Nucleus accumbens (tissue), 56 donors: ENCODE measurements around the gene RIT2.
"Not testable (repeated sequence)": the region's sequence is repeated elsewhere in the genome, so short reads cannot be mapped to it uniquely, and the experiment has no call there.

Experiments used
- DNase-seq, 56 donors: peaks; one replicate each; lab custom pipeline; 2025; lab: John Stamatoyannopoulos, UW

RIT2 gene

DNA sequence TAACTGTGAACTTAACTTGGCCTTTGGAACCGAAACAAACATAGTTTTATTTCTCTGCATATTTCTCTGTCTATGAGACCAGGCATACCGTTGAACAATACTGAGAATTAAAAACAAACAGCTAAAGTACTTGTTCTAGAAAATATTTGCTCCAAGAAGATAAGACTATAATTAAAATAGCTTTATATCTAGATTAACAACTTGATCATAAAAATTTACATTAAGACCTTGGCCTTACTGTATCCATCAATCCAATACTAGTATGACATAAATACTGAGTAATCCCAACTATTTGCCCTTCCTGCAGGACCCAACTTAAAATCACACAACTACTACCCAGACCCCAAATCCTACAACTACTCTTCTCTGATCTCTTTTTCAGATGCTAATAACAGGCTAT is 260.9 kb downstream of the RIT2 start:
- no peak for DNase-seq

DNA sequence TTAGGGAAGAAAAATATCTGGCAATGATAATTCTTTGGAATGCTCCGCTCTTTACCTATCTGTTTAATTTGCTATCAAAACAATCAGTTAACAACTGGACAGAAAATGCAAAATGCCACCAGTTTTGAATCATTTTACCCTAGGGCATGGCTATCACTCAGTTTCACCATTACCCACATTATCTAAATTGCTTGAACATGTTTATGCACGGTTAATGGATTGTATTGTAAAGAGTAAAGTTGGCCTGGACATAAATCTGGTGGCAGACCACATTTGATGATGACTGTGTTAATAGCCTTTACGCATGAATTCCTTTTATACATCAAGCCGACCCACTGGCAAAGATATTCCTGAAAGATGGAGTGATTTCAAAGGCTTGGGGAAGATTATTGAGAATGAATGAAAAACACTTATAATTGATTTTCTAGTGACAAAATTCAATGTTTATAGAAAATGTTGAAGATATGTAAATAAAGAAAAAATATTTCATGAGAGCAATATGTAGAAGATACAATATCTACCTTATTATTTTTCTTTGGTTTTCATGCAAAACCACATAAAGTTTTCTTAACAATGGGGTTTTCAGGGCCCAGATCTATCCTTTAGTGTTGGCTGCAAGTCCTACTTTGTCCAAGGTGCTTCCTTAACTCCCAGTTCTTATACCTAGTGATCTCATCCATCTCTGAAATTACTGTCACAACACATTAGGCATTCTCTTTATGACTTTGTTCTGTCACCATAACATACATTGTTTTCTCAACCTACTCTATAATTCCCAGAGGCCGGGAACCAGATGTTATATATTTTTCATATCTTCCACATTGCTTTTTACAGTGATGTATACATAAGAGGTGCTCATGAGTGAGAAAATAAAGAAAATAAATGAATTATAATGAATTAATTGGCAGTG is 265.1 kb downstream of the RIT2 start:
- no peak for DNase-seq

DNA sequence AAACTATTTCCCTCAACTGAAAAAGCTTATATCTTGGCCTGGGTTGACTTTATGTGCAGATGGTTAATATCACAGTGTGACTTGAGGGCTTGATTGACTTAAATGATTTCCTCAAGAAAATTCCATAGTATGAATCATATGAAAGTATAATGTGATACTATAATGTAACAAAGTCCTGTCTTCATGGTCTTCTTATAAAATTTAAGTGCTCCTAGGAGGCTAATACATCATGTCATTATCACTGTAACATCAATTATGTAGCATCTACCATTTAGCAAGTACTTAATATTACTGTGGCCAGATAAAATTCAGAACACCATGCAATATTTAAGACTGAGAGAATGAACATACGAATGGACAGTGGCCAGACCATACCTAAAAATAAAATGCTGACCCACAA is 276.1 kb downstream of the RIT2 start:
- no peak for DNase-seq

DNA sequence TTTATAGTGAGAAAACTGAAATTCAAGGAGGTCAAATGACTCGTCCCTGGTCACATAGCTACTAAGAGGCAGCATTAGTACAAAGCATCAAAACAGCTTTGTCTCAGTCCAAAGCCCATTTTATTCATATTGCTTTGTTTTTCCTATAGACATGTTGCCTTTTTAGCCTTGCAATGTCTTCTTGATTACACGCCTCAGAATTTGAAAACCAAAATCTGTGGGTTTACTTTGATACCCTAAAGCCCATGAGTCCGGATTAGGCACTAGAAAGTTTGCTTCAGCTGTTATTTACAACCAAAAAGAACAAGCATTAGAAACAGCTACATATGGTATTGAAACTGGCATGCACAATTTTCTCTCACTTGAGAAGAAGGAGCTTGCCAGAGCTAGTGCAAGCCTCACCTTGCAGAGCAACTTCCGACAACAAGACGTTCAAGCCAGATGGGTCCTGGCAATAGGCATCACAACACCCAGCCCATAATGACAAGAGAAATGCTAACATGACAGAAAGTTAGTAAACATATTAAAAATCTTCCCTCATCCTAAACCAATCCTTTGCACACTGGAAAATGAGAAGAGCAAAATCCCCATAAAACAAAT is 276.8 kb downstream of the RIT2 start:
- no peak for DNase-seq

DNA sequence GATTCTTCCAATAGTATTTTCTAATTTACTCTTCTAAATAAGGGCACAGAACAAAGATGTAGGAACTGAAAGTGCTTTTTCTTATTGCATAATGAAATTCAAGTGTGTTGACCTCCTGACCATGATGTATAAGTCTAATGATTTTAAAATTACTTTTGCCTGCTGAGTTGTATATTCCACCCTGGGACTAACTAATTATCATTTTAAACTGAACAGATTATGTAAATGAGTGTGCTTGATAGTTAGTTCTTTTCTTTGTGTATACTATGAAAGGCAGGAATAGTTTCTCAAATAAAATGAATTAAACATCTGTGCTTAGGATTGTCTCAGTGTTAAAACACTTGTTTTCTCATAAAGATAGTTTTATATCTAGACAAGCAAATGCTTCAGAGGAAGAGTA is 284.5 kb downstream of the RIT2 start:
- DNase-seq, result no peak

DNA sequence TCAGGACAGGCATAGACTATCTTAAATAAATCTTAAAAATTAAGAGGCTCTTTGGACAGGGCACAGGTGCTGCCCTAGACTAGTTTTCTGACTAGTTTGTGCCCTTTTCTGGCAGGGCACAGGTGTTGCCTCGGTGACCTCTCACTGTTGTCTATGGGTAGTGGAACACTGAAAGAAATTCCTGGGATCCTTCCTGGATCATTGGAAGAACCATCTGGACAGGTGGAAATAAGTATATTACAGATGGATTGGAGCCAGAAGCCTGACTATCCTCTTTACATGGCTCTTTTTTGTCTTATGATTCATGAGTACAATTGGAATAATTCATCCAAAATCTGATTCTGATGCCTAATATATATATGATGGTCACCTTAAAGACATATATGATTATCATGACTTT is 286.6 kb downstream of the RIT2 start:
- DNase-seq, result no peak

DNA sequence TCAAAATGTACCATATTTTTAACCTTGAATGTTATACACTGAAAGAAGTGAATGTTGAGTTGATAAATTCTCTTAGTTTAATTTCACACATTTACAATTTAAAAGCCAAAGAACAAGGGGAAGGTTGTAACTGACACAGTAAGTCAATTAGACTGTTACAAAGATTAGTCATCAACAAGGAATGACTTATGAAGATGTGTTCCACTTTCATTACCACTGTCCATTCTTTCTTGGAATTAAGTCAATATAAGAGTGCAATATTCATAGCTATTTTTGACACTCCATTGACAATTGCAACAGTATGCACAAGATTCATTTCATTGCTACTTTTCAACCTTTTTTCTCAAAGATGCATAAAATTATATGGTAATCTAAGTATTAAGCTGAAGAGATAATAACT is 291.3 kb downstream of the RIT2 start:
- DNase-seq, result no peak

DNA sequence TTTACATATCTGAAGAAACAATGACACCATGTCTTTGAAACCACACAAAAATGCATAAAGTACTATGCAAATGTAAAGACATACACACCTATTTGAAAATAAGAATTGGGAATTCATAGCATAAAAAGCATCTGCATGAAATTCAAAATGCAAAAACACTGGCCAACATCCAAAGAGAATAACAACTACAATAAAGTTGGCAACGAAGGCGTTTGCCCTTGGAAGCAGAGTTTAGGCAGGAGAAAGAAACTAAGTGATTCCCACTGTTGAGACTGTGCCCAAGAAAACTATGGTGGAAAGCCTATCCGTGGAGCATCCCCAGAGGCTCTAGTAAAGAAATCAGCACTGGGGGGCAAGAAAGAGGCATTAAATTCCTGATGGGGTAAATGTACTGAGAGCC is 292.8 kb downstream of the RIT2 start:
- no peak for DNase-seq

DNA sequence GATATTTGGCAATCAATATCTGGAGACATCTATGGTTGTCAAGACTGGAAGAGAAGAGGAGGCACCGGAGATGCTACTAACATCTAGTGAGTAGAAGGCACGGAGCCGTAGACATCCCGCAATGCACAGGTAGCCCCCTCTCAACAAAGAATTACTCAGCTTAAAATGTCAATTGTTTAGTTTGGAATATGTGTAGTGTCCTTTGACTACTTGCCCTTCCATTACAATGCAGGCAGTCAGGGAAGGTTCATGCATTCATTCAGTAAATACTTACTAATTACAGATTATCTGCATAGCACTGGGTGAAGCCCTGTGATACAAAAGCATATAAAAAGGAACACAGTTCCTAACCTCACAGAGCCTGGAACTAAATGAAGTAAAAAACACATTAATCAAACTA is 294.0 kb downstream of the RIT2 start:
- DNase-seq, result no peak

DNA sequence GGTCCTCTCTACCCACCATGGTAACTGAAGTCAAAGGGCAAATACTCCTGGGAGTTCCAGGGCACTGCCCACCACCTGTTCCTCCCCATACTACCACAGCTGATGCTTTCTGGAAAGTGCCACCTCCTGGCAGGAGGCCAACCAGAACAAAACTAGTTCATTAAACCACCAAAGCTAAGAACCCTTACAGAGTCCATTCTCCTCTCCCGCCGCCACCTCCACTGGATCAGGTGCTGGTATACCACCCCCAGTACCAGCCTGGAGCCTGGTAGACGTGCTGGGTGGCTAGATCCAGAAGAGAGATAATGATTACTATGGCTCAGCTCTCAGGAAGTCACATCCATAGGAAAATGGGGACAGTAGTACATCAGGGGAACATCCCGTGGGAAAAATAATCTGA is 300.9 kb downstream of the RIT2 start:
- DNase-seq, result no peak

DNA sequence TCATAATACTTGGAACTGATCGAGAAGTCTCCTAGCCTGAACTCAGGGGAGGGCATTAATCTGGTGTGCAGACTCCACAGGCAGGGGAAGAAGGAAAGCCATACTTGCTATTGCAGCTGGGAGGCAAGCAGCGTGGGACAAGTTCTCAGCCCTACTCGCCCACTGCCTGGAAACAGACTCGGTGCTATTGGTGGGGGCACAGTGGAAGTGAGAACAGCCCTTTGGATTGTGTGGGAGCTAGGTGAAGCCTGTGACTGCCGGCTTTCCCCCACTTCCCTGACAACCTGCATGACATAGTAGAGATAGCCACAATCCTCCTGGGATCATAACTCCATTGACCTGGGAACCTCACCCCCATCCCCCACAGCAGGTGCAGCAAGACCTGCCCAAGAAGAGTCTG is 301.3 kb downstream of the RIT2 start:
- no peak for DNase-seq

DNA sequence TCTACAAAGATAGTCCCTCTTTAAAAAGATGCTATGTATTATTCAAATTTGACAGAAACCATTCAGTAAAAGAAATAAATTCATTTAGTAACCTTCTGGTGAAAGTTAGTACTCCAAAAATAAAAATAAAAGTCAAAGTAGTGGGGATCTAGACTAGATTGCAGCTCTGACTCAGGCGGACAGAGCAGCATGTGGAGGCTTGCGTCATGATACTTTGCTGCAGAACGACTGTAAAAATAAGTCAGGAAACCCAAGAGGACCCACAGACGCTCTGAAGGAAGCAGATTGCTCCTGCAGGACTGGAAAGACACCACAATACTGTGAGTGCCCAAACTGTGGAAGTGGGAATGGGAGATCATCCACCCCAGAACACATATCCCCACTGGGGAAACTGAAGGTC is 301.9 kb downstream of the RIT2 start:
- DNase-seq, result no peak

DNA sequence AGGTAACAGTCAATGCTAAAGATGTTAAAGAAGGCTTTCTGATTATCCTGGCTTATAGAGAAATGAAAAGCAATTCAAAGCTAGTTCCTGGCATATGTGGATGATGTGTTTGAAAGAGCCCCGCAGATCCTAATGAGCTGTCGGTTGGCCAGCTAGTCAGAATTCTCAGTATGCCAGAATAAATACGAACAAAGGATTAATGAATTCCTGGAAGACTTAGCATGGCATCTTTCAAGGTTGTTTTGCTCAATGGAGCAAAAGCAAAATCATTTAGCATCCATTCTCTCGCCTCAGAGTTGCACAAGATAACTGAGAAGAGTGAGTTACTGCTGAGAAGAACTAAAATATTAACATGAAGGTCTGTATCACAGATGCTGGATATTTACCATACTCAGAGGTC is 307.6 kb downstream of the RIT2 start:
- no peak for DNase-seq

DNA sequence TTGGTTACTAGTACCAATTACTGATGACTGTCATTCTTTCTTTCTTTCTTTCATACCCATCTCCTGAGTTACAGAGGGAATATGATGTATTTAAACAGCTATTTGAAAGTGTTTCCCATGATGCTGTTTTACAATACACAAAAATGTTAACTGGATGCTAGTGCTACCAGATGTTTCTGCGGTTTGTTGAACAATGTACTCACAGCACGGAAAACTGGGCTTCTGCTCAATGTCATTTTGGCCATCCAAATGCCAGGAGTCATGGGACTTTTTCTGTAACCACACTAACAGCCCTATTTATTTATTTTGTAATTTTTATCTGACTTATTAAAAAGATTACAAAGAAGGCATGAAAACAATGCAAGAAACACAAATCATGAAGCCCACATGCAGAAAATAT is 313.8 kb downstream of the RIT2 start:
- DNase-seq, result no peak

DNA sequence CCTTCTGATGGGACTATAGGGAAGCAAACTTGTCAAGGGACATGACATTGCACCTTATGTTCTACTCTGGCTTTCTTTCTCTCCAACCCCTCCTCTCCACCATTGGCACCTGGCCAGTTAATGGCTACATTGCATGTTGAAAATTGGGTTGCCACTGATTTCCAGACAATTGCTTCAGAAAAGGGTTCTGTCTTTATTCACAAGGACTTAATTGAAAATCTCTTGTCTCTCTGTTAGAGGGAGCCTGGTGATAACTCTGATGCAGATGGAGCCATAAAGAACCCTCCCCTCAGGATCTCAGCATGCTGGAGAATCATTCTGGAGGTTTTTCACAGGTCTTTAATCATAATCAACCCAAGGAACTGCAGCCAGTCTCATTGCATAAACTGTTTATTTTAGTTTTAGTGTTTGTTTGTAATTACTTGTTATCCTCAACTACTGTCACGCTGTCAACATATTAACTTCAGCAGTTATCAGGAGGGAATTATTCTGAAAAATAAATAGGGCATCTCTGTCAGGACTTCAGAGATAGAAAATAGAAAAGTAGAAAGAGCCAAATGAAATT is 316.8 kb downstream of the RIT2 start:
- no peak for DNase-seq

DNA sequence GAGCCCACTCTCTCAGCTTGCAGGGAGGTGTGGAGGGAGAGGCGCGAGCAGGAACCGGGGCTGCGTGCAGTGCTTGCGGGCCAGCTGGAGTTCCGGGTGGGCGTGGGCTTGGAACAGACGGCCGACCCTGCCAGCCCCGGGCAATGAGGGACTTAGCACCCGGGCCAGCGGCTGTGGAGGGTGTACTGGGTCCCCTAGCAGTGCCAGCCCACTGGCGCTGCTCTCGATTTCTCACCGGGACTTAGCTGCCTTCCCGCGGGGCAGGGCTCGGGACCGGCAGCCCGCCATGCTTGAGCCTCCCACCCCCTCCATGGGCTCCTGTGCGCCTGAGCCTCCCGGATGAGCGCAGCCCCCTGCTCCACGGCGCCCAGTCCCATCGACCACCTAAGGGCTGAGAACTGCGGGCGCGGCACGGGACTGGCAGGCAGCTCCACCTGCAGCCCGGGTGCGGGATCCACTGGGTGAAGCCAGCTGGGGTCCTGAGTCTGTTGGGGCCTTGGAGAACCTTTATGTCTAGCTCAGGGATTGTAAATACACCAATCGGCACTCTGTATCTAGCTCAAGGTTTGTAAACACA is 320.2 kb downstream of the RIT2 start:
- not testable (repeated sequence) for DNase-seq

DNA sequence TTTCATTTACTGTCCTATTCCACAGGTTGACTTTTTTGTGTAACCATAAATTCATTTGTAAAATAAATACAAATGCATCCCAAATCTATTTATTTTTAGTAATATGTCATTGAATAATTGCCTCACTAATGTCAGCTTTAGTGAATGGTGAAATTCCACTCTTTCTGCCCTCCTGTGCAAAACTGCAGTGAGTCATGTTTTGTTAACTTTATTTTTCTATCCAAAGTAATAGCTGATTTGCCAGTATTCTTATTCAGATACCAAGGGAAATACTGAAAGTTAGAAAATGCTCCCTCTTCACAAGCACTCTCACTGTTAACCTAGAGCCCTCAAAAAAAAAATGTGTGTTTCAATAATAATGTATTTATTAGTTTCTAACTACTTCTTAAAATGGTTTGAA is 322.8 kb downstream of the RIT2 start:
- DNase-seq, result no peak

DNA sequence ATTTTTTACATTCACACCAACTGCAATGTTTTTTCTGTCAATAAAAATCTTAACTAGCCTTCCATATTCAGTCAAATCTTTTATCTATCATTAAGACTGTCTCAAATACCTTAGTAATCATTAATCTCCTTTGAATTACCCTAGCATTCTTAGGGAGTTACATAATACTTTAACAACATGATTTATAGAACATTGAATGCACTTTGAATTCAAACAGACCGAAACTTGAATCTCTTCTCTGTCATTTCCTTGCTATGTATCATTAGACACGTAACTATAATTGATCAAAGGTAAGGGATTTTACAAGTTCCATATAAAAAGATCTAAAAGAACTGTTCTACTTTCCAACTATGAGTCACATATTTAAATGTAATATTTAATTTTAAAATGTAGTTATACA is 330.9 kb downstream of the RIT2 start:
- no peak for DNase-seq

DNA sequence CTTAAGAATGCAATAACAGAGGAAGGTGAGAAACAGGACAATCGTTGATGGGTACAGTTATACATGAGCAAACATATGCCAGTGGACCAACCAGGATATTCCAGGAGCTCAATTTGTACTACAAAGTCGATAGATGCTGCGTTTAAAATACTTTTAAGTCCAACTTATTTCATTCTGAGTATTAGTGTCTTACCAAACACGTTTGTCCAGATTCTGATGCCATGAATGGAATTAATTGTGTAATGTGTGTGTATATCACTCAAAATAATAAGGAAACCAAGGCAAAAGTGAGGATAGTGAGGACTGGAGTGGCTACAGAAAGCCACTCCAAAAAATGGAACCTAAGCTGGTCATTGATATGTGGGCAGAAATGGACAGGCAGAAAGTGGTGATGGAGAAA is 332.6 kb downstream of the RIT2 start:
- DNase-seq, result no peak

DNA sequence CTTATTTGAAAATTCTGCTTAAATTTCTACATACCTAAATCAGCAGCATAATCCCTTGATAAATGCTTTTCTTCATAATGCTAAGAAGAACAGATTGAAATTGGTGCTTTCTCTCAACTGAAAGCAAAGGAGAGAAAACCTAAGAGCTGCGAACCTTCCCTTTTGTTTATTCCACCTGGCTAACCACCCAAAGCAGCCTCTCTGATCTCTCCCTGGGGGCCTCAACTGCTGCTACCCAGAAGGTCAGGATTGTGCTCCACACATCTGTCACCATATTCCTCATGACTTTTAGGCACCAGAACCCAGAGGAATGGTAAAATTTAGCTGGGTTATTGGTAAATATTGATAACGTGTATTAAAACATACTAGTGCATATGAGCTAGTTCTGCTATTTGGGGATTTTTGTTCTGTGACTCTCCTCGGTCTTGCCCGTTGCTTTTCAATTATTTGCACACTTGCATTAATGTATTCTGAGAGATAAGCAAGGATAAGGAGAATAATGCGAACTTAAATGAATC is 334.1 kb downstream of the RIT2 start:
- no peak for DNase-seq

DNA sequence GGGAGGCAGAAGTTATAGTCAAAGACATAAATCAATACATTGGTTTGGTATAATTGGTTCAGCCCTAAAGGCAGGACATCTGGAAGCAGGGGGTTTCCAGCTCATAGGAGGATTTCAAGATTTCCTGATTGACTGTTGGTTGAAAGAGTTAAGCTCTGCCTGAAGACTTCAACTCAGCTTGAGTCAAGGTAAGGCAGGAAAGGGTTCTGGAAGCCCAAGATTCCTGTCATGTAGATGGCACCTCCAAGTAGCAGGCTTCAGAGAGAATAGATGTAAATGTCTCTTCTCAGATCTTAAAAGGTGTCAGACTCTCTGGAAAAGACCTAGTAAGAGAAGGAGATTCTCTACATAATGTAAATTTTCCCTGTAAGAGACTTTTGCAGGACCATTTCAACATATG is 335.3 kb downstream of the RIT2 start:
- DNase-seq, result no peak
